Astrocyte (in vitro differentiated cells and primary cell): Measurements from ENCODE around the gene ARFIP1. TPM values are rescaled to one million over a fixed set of nuclear protein-coding genes. Genes with fewer than 3 reads are reported as not detected.

Source experiments
- DNase-seq: peaks from one replicate; pipeline ENCODE4 v3.0.0-alpha.2; 2010; ENCODE audit warnings: low read depth
- FAIRE-seq: peaks from 2 replicates; lab custom pipeline; 2011; peaks lifted over from hg19 to GRCh38; lab: Jason Lieb, UNC
- H2AFZ ChIP-seq: 2 replicates; pipeline ENCODE4 v1.6.0; 2012; ENCODE audit warnings: low read depth, low read length, inconsistent platforms
- H3K27ac ChIP-seq: 2 replicates; pipeline ENCODE4 v1.5.1; 2011; ENCODE audit warnings: low read depth, low read length, inconsistent platforms
- H3K27me3 ChIP-seq: 2 replicates; pipeline ENCODE4 v1.6.0; 2011; ENCODE audit warnings: low read length, inconsistent platforms; ENCODE audit not compliant: insufficient read depth
- H3K36me3 ChIP-seq: 2 replicates; pipeline ENCODE4 v1.5.1; 2011; ENCODE audit warnings: low read length, inconsistent platforms; ENCODE audit not compliant: insufficient read depth
- H3K4me1 ChIP-seq: 2 replicates; pipeline ENCODE4 v1.5.1; 2011; ENCODE audit warnings: low read length, inconsistent platforms; ENCODE audit not compliant: insufficient read depth
- H3K4me2 ChIP-seq: 2 replicates; pipeline ENCODE4 v1.6.0; 2012; ENCODE audit warnings: low read length, inconsistent platforms
- H3K4me3 ChIP-seq: 2 replicates; pipeline ENCODE4 v1.5.1; 2011; ENCODE audit warnings: low read depth, mild to moderate bottlenecking, low read length, inconsistent platforms; ENCODE audit not compliant: insufficient read depth
- H3K79me2 ChIP-seq: 2 replicates; pipeline ENCODE4 v1.6.0; 2012; ENCODE audit warnings: mild to moderate bottlenecking, low read length, inconsistent platforms; ENCODE audit not compliant: insufficient read depth
- H3K9ac ChIP-seq: 2 replicates; pipeline ENCODE4 v1.6.0; 2012; ENCODE audit warnings: mild to moderate bottlenecking, low read length, inconsistent platforms
- H3K9me3 ChIP-seq: 2 replicates; pipeline ENCODE4 v1.5.1; 2012; ENCODE audit warnings: low read depth, mild to moderate bottlenecking, low read length, inconsistent platforms; ENCODE audit not compliant: insufficient read depth
- H4K20me1 ChIP-seq: 2 replicates; pipeline ENCODE4 v1.6.0; 2012; ENCODE audit warnings: low read length, inconsistent platforms; ENCODE audit not compliant: insufficient read depth
- H3K27ac Mint-ChIP-seq: one replicate; pipeline ENCODE4 v1.8.0; 2021; ENCODE audit warnings: mild to moderate bottlenecking, mixed read lengths; ENCODE audit not compliant: unreplicated experiment
- H3K27me3 Mint-ChIP-seq: one replicate; pipeline ENCODE4 v1.8.0; 2021; ENCODE audit warnings: low read depth, mixed read lengths; ENCODE audit not compliant: unreplicated experiment
- H3K36me3 Mint-ChIP-seq: one replicate; pipeline ENCODE4 v1.8.0; 2021; ENCODE audit warnings: low read depth, mixed read lengths; ENCODE audit not compliant: unreplicated experiment
- H3K4me1 Mint-ChIP-seq: one replicate; pipeline ENCODE4 v1.8.0; 2021; ENCODE audit warnings: low read depth, mixed read lengths; ENCODE audit not compliant: unreplicated experiment
- H3K4me3 Mint-ChIP-seq: one replicate; pipeline ENCODE4 v1.8.0; 2021; ENCODE audit warnings: mild to moderate bottlenecking, moderate library complexity, mixed read lengths; ENCODE audit not compliant: unreplicated experiment
- H3K9me3 Mint-ChIP-seq: one replicate; pipeline ENCODE4 v1.8.0; 2021; ENCODE audit warnings: mild to moderate bottlenecking, mixed read lengths; ENCODE audit not compliant: unreplicated experiment
- CTCF ChIP-seq: IDR thresholded peaks from 2 replicates; pipeline ENCODE4 v1.5.1; 2011; ENCODE audit warnings: low read depth, mild to moderate bottlenecking, inconsistent platforms, low read length, moderate library complexity; ENCODE audit not compliant: insufficient read depth
- EZH2 ChIP-seq: IDR thresholded peaks from 2 replicates; pipeline ENCODE4 v1.6.1; 2012; ENCODE audit warnings: mild to moderate bottlenecking, low read length, inconsistent platforms; ENCODE audit not compliant: insufficient read depth
- total RNA-seq: library from RNA; stranded (reverse); gene quantifications from 2 replicates; pipeline ENCODE4 v1.2.1, GENCODE V29; 2021

Gene ARFIP1
- total RNA-seq, 1 donor from 2014 or later: 30.7 TPM

GRCh38 chr4:152819026-152819645 is 39.4 kb downstream of the ARFIP1 start:
- Mint-ChIP-seq H3K9me3 (peaks cover 2% of the 10 kb centered on the region), H3K36me3 (peaks cover 17% of the 10 kb centered on the region), H3K4me1 (no peaks in the 10 kb centered on the region), H3K4me3 (no peak overlapping the region), H3K27me3 (no peaks in the 10 kb centered on the region), H3K27ac (no peak overlapping the region)
- no peak overlapping the region for H3K4me3 ChIP-seq
- no peak overlapping the region for H3K9ac ChIP-seq
- H3K9me3 ChIP-seq: no peaks in the 10 kb centered on the region
- DNase-seq (no peak), FAIRE-seq (no peak)
- H3K4me1 ChIP-seq: no peaks in the 10 kb centered on the region
- H3K27ac ChIP-seq: no peak overlapping the region
- no peak for TF ChIP-seq EZH2
- no peak for TF ChIP-seq CTCF
- H2AFZ ChIP-seq: no peak overlapping the region
- no peaks in the 10 kb centered on the region for H3K27me3 ChIP-seq
- no peaks in the 10 kb centered on the region for H3K36me3 ChIP-seq
- H4K20me1 ChIP-seq: peaks cover 25% of the 10 kb centered on the region
- H3K4me2 ChIP-seq: no peak overlapping the region
- H3K79me2 ChIP-seq: peaks cover 14% of the 10 kb centered on the region

GRCh38 chr4:152820073-152820472 is 40.3 kb downstream of the ARFIP1 start:
- H3K4me1 ChIP-seq: no peaks in the 10 kb centered on the region
- H3K27me3 ChIP-seq: no peaks in the 10 kb centered on the region
- Mint-ChIP-seq H3K4me1 (no peaks in the 10 kb centered on the region), H3K27me3 (no peaks in the 10 kb centered on the region), H3K36me3 (peaks cover 16% of the 10 kb centered on the region), H3K9me3 (no peaks in the 10 kb centered on the region), H3K4me3 (no peak overlapping the region), H3K27ac (no peak overlapping the region)
- H3K27ac ChIP-seq: no peak overlapping the region
- no peak for DNase-seq
- no peak overlapping the region for H3K9ac ChIP-seq
- H3K36me3 ChIP-seq: no peaks in the 10 kb centered on the region
- H3K9me3 ChIP-seq: no peaks in the 10 kb centered on the region
- no peak for FAIRE-seq
- peaks cover 7% of the 10 kb centered on the region for H3K79me2 ChIP-seq
- H4K20me1 ChIP-seq: peaks cover 18% of the 10 kb centered on the region
- no peak overlapping the region for H2AFZ ChIP-seq
- no peak overlapping the region for H3K4me3 ChIP-seq
- TF ChIP-seq EZH2 (no peak), CTCF (no peak)
- no peak overlapping the region for H3K4me2 ChIP-seq

GRCh38 chr4:152822323-152822722 is 42.6 kb downstream of the ARFIP1 start:
- H3K27ac ChIP-seq: no peak overlapping the region
- no peaks in the 10 kb centered on the region for H3K27me3 ChIP-seq
- H3K4me1 ChIP-seq: no peaks in the 10 kb centered on the region
- peaks cover 16% of the 10 kb centered on the region for H3K36me3 Mint-ChIP-seq
- peaks cover 3% of the 10 kb centered on the region for H3K79me2 ChIP-seq
- TF ChIP-seq EZH2: no peak
- no peak for TF ChIP-seq CTCF
- no peaks in the 10 kb centered on the region for H3K9me3 ChIP-seq
- H3K36me3 ChIP-seq: no peaks in the 10 kb centered on the region
- no peak overlapping the region for H3K4me3 Mint-ChIP-seq
- H3K27me3 Mint-ChIP-seq: no peaks in the 10 kb centered on the region
- no peak overlapping the region for H3K27ac Mint-ChIP-seq
- H3K9me3 Mint-ChIP-seq: no peaks in the 10 kb centered on the region
- DNase-seq: no peak
- no peak overlapping the region for H3K4me2 ChIP-seq
- no peak overlapping the region for H3K9ac ChIP-seq
- H2AFZ ChIP-seq: no peak overlapping the region
- H3K4me3 ChIP-seq: no peak overlapping the region
- H3K4me1 Mint-ChIP-seq: no peaks in the 10 kb centered on the region
- H4K20me1 ChIP-seq: peaks cover 14% of the 10 kb centered on the region
- FAIRE-seq: no peak
